Motor neuron (in vitro differentiated cells): ENCODE data around the gene SEPTIN5. TPM values are rescaled to one million over a fixed set of nuclear protein-coding genes. Genes with fewer than 3 reads are reported as not detected.
"Not testable (repeated sequence)": the region's sequence is repeated elsewhere in the genome, so short reads cannot be mapped to it uniquely, and the experiment has no call there.

ENCODE experiments used
- ATAC-seq, 8 experiments: fragments of 200-7000 bp; cut with Tn5 transposase; replicated peaks in 6 of 8; 2 replicates each; pipeline ENCODE4 v1.8.0; 2021; ENCODE audit warnings: mild to moderate bottlenecking in 8 of 8, moderate library complexity in 8 of 8
- H3K27ac ChIP-seq, 2 donors: fragments of 250-450 bp; sonication (Bioruptor Pico); 2 replicates each; pipeline ENCODE4 v1.9.0; 2021; ENCODE audit warnings: antibody characterized with exemption in 2 of 2, mild to moderate bottlenecking in 2 of 2, moderate library complexity in 1 of 2
- H3K4me1 ChIP-seq, 2 donors: fragments of 250-450 bp; sonication (Bioruptor Pico); replicated peaks in 1 of 2; 2 replicates each; pipeline ENCODE4 v1.6.1; 2021; ENCODE audit warnings: antibody characterized with exemption in 2 of 2, mild to moderate bottlenecking in 2 of 2, moderate library complexity in 1 of 2
- H3K4me3 ChIP-seq, 5 donors: fragments of 250-450 bp; sonication (Bioruptor Pico); 2 replicates each; pipeline ENCODE4 v1.9.0; 2021; ENCODE audit warnings: antibody characterized with exemption in 5 of 5, mild to moderate bottlenecking in 5 of 5, moderate library complexity in 4 of 5
- WGBS, 10 experiments: fragments of 450-650 bp; shearing (Covaris generic); methylation state at CpG; one replicate each; pipeline ENCODE4 v1.0.0; 2022; 5-methylcytosine and 5-hydroxymethylcytosine counted together
- in situ Hi-C, 9 experiments: fragments of 400-800 bp; cut with MboI; loops; one replicate each; pipeline ENCODE4 v1.15.0; 2021; ENCODE audit warnings: low sequenced_read_pairs in 9 of 9, low pct_unique_long_range_greater_than_20kb in 2 of 9; ENCODE audit not compliant: unreplicated experiment in 9 of 9
- total RNA-seq, 8 experiments: library from RNA; unstranded; fragments of 300-600 nt; gene quantifications; 2 replicates each; pipeline versions ENCODE4 v1.2.3 to v1.2.4, GENCODE V29; 2022

SEPTIN5 gene
- total RNA-seq, 8 experiments from 2014 or later: 10.4 to 70.3 (median 46.3) TPM

GRCh38 chr22:19688301-19689290 is 25.7 kb upstream of the SEPTIN5 start:
- ATAC-seq: peak in 1 of 8 experiments; percentile 14
- H3K4me1 ChIP-seq: peaks cover 6 to 26% of the 10 kb centered on the region in 2 donors
- no peak overlapping the region for H3K4me3 ChIP-seq
- peak overlapping the region in 1 of 2 donors; percentile 39 for H3K27ac ChIP-seq
- in situ Hi-C loops: no loop called here
- WGBS, 10 experiments: 20 to 90% (median 60%) methylated on average over 1 to 2 of the region's 21 CpGs; no CpG with 5 or more reads in 5 of the 10 experiments

DNA sequence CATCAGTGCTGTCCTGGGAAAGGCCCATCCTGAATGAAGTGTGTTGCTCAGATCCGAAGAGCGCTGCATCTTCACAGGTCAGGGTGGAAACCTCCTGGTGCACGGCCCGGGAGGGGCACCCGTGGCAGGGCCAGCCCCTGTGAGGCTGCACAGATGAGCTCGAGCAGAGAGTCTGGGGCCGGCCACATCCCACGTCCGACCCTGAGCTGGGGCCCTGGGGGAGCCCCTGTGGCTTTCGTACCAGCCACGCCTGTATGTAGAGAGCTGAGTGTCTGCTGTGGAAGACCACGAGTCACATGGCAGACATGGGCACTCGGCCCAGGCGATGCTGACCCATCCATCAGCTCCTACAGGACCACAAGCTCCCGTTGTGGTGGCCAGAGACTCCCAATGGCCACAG is 24.9 kb upstream of the SEPTIN5 start:
- H3K4me1 ChIP-seq: peaks cover 6 to 26% of the 10 kb centered on the region in 2 donors
- ATAC-seq: no peak
- H3K4me3 ChIP-seq: no peak overlapping the region
- in situ Hi-C loops: no loop called here
- 89 to 100% methylated on average over 1 to 3 of the region's 15 CpGs; no CpG with 5 or more reads in 8 of the 10 experiments for WGBS, 10 experiments
- no peak overlapping the region for H3K27ac ChIP-seq

GRCh38 chr22:19691007-19691720 is 23.1 kb upstream of the SEPTIN5 start:
- Histone ChIP-seq H3K27ac (no peak overlapping the region), H3K4me3 (no peak overlapping the region)
- WGBS, 10 experiments: 6 to 92% (median 59%) methylated on average over 2 to 9 of the region's 9 CpGs

DNA sequence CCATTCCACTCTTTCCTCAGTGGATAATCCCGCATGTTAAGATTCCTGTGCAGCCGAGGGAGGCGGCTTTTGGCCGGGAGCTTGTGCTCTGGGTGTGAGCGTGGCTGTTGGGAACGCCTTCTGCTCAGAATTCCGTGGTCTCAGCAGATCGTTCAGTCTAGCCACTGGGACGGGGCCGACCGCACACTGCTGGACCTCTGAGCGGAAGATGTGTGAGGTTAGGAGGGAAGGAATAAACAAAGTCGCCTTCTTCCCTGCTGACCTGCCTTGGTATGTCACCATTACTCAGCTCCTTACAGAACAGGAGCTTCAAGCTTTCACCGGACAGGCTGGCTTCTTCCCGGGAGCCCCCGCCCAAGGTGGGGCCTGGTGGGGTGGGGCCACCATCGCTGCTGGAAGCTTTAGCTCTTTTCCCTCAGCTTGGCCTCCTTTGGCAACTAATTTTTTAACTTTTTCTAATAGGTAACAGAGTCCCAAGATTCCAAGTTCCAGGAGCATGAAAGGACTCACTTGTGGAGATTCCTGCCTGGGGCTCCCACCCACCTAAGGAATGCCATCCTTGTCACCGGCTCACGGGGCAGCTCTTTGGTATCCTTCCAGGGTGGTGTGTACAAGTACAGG is 22.5 kb upstream of the SEPTIN5 start:
- WGBS, 10 experiments: 0 to 100% (median 67%) methylated on average over 1 to 9 of the region's 19 CpGs; no CpG with 5 or more reads in 1 of the 10 experiments
- Histone ChIP-seq H3K27ac (peak overlapping the region in 1 of 2 donors; percentile 10), H3K4me1 (peaks cover 6 to 22% of the 10 kb centered on the region in 2 donors), H3K4me3 (no peak overlapping the region)
- in situ Hi-C loops: no loop called here
- peak; percentile 24 to 89 (median 76) for ATAC-seq

More at GRCh38 chr22:19691007-19691720, 23.1 kb upstream of the SEPTIN5 start:
- H3K4me1 ChIP-seq: peaks cover 6 to 26% of the 10 kb centered on the region in 2 donors
- in situ Hi-C loops: no loop called here
- no peak for ATAC-seq

DNA sequence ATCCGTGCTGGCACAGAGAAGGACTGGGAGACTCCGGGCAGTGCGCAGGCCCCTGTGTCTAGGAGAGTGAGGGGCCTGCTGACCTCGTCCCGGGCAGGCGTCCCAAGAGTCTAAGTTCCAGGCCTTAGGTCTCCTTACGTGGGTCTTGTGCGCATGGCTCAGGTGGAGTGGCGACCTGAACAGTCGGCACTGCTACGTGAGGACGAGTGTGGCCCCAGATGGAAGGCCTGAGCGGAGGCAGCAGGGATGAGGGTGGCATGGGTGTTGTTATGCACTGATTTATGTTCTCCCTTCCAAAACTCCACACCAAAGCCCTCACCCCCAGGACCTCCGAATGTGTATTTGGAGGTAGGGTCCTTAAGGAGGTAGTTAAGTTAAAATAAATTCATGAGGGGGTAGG is 20.7 kb upstream of the SEPTIN5 start:
- Histone ChIP-seq H3K27ac (no peak overlapping the region), H3K4me3 (no peak overlapping the region), H3K4me1 (peaks cover 0 to 8% of the 10 kb centered on the region in 2 donors)
- ATAC-seq: no peak
- WGBS, 10 experiments: 60 to 100% (median 93%) methylated on average over 1 to 9 of the region's 14 CpGs; no CpG with 5 or more reads in 3 of the 10 experiments
- in situ Hi-C loops: no loop called here

GRCh38 chr22:19693981-19694670 is 20.2 kb upstream of the SEPTIN5 start:
- 90 to 100% (median 94%) methylated on average over 1 to 4 of the region's 12 CpGs; no CpG with 5 or more reads in 4 of the 10 experiments for WGBS, 10 experiments

DNA sequence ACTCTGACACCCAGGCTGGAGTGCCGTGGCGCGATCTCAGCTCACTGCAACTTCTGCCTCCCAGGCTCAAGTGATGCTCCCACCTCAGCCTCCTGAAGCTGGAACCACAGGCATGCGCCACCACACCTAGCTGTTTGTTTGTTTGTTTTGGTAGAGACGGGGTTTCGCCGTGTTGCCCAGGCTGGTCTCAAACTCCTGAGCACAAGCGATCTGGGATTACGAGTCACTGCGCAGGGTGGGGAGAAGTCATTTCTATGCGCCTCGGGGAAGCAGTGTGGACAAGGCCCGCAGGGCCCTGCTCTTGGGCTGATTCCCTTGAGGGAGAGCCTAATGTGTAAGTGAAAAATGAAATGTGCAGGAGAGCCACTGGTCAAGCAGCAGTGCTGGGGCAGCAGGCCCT is 19.6 kb upstream of the SEPTIN5 start:
- H3K4me3 ChIP-seq: no peak overlapping the region
- no peak for ATAC-seq
- WGBS, 10 experiments: 77 to 100% (median 92%) methylated on average over 2 to 8 of the region's 13 CpGs; no CpG with 5 or more reads in 5 of the 10 experiments
- peaks cover 0 to 8% of the 10 kb centered on the region in 2 donors for H3K4me1 ChIP-seq
- H3K27ac ChIP-seq: peak overlapping the region in 1 of 2 donors; percentile 41
- in situ Hi-C loops: no loop called here

More at GRCh38 chr22:19693981-19694670, 20.2 kb upstream of the SEPTIN5 start:
- H3K4me3 ChIP-seq: no peak overlapping the region
- H3K27ac ChIP-seq: peak overlapping the region in 1 of 2 donors; percentile 41
- peaks cover 0 to 8% of the 10 kb centered on the region in 2 donors for H3K4me1 ChIP-seq
- no peak for ATAC-seq
- in situ Hi-C loops: no loop called here

DNA sequence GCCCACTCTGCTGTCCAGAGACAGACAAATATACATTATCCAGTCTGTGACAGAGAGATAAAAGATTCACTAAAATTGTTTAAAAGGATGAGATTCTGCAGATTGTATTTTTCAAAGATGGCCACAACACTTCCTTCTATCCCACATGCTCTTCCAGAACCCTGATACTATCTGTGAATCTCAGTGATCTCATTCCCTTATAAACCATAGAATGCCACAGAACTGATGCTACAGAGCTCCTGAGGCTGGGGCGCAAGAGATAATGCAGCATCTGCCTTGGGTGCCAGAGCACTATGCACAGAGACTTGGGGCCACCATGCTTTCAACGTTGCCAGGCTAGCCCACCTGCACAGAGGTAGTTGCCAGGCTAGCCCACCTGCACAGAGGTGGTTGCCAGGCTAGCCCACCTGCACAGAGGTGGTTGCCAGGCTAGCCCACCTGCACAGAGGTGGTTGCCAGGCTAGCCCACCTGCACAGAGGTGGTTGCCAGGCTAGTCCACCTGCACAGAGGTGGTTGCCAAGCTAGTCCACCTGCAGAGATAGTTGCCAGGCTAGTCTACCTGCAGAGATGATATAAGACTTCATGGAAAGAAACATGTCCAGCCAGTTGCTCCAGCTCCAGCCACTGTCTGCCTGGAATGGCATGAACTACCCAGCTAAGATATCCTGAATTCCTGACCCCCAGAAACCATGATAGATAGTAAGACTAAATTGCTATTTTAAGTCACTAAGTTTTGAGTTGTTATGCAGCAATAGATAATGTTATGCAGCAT is 17.6 kb upstream of the SEPTIN5 start:
- Histone ChIP-seq H3K4me1 (peaks cover 0 to 3% of the 10 kb centered on the region in 2 donors), H3K27ac (no peak overlapping the region), H3K4me3 (no peak overlapping the region)
- in situ Hi-C loops: no loop called here
- 100% methylated on average over 1 of the region's 2 CpGs; no CpG with 5 or more reads in 9 of the 10 experiments for WGBS, 10 experiments
- no peak for ATAC-seq

DNA sequence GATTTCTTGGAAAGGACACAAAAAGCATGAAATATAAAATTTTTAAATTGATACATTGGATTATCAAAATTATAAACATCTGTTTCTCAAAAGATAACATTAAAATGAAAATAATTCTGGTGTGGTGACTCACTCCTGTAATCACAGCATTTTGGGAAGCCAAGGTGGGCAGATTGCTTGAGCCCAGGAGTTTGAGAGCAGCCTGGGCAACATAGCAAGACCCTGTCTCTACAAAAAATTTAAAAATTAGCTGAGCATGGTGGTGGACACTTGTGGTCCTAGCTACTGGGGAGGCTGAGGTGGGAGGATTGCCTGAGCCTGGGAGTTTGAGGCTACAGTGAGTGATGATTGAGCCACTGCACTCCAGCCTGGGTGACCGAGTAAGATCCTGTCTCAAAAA is 16.4 kb upstream of the SEPTIN5 start:
- 14 to 100% (median 53%) methylated on average over 1 of the region's 1 CpG; no CpG with 5 or more reads in 4 of the 10 experiments for WGBS, 10 experiments
- in situ Hi-C loops, H3K27ac ChIP-seq, ATAC-seq, H3K4me1 ChIP-seq, H3K4me3 ChIP-seq: not testable (repeated sequence)

DNA sequence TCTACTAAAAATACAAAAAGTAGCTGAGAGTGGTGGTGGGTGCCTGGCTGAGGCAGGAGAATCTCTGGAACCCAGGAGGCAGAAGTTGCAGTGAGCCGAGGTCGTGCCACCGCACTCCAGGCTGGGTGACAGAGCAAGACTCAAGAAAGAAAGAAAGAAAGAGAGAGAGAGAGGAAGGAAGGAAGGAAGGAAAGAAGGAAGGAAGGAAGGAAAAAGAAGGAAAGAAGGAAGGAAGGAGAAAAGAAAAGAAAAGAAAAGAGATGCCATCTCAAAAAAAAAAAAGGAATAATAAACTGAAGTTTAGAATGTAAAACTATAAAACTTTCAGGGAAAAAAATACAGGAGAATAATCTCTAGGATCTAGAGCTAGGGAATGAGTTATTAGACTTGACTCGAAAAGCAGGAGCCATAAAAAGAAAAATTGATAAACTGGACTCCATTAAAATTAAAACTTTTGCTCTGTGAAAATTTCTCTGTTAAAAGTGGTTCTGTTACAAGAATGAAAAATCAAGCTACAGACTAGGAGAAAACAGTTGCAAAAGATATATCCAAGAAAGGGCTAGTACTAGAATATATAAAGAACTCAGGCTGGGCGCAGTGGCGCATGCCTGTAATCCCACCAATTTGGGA is 13.4 kb upstream of the SEPTIN5 start:
- no peak overlapping the region for H3K4me3 ChIP-seq
- ATAC-seq: no peak
- H3K27ac ChIP-seq: no peak overlapping the region
- H3K4me1 ChIP-seq: peaks cover 0 to 5% of the 10 kb centered on the region in 2 donors
- WGBS, 10 experiments: 50 to 93% (median 75%) methylated on average over 1 to 6 of the region's 6 CpGs
- in situ Hi-C loops: loop anchor here in 1 of 9 experiments (25.0 kb wide), 1 partner anchor 211 kb away; no protein-coding TSS in a partner anchor

DNA sequence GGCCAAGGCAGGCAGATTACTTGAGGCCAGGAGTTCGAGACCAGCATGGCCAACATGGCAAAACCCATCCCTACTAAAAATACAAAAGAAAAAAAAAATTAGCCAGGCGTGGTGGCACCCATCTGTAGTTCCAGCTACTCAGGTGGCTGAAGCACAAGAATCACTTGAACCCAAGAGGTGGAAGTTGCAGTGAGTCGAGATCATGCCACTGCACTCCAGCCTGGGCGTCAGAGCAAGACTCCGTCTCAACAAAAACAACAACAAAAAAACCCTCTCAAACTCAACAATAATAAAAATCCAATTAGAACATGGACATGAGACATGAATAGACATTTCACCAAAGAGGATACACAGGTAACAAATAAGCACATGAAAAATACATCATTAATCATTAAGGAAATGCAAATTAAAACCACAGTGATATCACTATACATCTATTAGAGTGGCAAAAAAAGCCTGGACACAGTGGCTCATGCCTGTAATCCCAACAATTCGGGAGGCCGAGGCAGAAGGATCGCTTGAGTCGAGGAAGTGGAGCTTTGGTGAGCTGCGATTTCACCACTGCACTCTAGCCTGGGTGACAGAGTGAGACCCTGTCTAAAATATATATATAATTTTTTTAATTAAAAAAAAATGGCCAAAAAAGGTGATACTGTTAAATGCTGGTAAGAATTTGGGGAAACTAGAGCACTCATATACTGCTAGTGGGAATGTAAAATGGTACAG is 12.7 kb upstream of the SEPTIN5 start:
- H3K27ac ChIP-seq: no peak overlapping the region
- in situ Hi-C loops: loop anchor here in 1 of 9 experiments (25.0 kb wide), 1 partner anchor 211 kb away; no protein-coding TSS in a partner anchor
- ATAC-seq: no peak
- peaks cover 0 to 5% of the 10 kb centered on the region in 2 donors for H3K4me1 ChIP-seq
- WGBS, 10 experiments: 54 to 95% (median 78%) methylated on average over 1 to 6 of the region's 10 CpGs; no CpG with 5 or more reads in 2 of the 10 experiments
- no peak overlapping the region for H3K4me3 ChIP-seq
